ENCODE measurements around the gene SLC24A4. TPM values are rescaled to one million over a fixed set of nuclear protein-coding genes. Genes with fewer than 3 reads are reported as not detected.

SLC24A4 gene
- total and polyA plus RNA-seq, 7 experiments from 2014 or later = 0.10 to 15.3 (median 2.1) TPM; not detected in 4

DNA sequence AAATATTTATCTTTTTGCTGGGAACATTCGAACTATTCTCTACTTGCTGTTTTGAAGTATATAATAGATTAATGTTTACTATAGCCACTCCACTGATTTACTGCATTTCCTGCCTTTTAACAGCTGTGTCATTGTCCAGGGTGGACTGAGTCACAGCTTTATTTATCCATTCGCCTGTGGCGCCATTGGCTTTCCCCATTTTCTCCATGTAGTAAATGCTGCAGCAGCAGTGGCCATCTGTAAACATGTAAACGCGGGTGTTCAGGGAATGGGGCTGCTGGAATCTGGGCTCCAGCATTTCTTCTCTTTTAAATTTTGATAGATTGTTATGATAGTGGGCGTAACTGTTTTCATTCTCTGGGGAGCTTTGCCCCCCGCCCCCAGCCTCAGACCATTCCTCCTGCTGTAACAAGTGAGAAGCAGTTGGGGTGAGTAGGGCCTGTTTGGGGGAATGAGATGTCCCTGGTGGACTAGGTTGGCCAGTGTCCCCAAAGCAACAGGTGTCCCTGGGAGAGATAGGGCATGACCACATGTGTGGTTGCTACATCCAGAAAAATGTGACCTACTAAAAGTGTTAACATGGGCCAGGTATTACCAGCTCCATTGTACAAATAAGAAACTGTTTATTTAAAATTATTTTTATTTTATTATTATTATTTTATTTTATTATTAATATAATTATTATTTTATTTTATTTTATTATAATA, 223.5 kb downstream of the SLC24A4 start:
- Mint-ChIP-seq H3K4me1 (peaks cover 19 to 54% (median 32%) of the 10 kb centered on the region in 7 donors), H3K27me3 (peaks cover 0 to 6% (median 0%) of the 10 kb centered on the region in 5 donors), H3K4me3 (no peak overlapping the region), H3K27ac (peak overlapping the region in 6 of 9 donors; percentile 33 to 92 (median 60)), H3K9me3 (peaks cover 0 to 11% (median 0%) of the 10 kb centered on the region in 11 donors), H3K36me3 (no peaks in the 10 kb centered on the region)
- H3K36me3 ChIP-seq (ENCODE audit: control insufficient read depth in 2 of 3, insufficient read depth in 3 of 3, low read length in 3 of 3) = no peaks in the 10 kb centered on the region
- ChIA-PET POLR2A (interaction anchor here (0.8 to 2.2 kb wide), 3 partner anchors 10 to 106 kb away, joined by 3 to 10 read pairs (median 5); no protein-coding TSS in a partner anchor), CTCF (interaction anchor here (0.6 kb wide), 1 partner anchor 137 kb away, joined by 3 read pairs; no protein-coding TSS in a partner anchor)
- H3K4me1 ChIP-seq (ENCODE audit: control insufficient read depth in 2 of 2, insufficient read depth in 2 of 2, low read length in 2 of 2) = peaks cover 6 to 8% of the 10 kb centered on the region in 2 donors
- no peak for DNase-seq
- intact Hi-C loops (cut with micrococcal nuclease) = loop anchor here in 1 of 2 donors (5.0 kb wide), 2 partner anchors 34 to 41 kb away; partner anchors contain the start of gene RIN3
- H3K27ac ChIP-seq (ENCODE audit: low read depth, low read length) = no peak overlapping the region
- H3K4me3 ChIP-seq (ENCODE audit: low read length) = no peak overlapping the region
- H3K27me3 ChIP-seq (ENCODE audit: control insufficient read depth in 2 of 2, insufficient read depth in 2 of 2, low read length in 2 of 2) = no peaks in the 10 kb centered on the region
- H3K9me3 ChIP-seq (ENCODE audit: control insufficient read depth in 2 of 3, low read length in 3 of 3) = no peaks in the 10 kb centered on the region
- ATAC-seq = no peak

- Mint-ChIP-seq H3K27ac (peak overlapping the region in 3 of 9 donors; percentile 17 to 60 (median 37)), H3K4me1 (peaks cover 16 to 45% (median 30%) of the 10 kb centered on the region in 7 donors), H3K36me3 (no peaks in the 10 kb centered on the region), H3K4me3 (no peak overlapping the region), H3K9me3 (peaks cover 0 to 11% (median 0%) of the 10 kb centered on the region in 11 donors), H3K27me3 (peaks cover 0 to 6% (median 0%) of the 10 kb centered on the region in 5 donors)
- Histone ChIP-seq H3K36me3 (ENCODE audit: control insufficient read depth in 2 of 3, insufficient read depth in 3 of 3, low read length in 3 of 3) (no peaks in the 10 kb centered on the region), H3K27me3 (ENCODE audit: control insufficient read depth in 2 of 2, insufficient read depth in 2 of 2, low read length in 2 of 2) (no peaks in the 10 kb centered on the region), H3K27ac (ENCODE audit: low read depth, low read length) (no peak overlapping the region), H3K4me1 (ENCODE audit: control insufficient read depth in 2 of 2, insufficient read depth in 2 of 2, low read length in 2 of 2) (peaks cover 6 to 19% of the 10 kb centered on the region in 2 donors), H3K9me3 (ENCODE audit: control insufficient read depth in 2 of 3, low read length in 3 of 3) (no peaks in the 10 kb centered on the region), H3K4me3 (ENCODE audit: low read length) (no peak overlapping the region)
- no peak for DNase-seq
- no peak for ATAC-seq
- intact Hi-C loops (cut with micrococcal nuclease) = loop anchor here (2.0 to 5.0 kb wide), 4 partner anchors 37 to 54 kb away; partner anchors contain the start of gene RIN3 (in 1 of the 2)
- ChIA-PET POLR2A (interaction anchor here (1.0 to 3.2 kb wide), 6 partner anchors 10 to 102 kb away, joined by 3 to 11 read pairs (median 4); no protein-coding TSS in a partner anchor), CTCF (interaction anchor here (0.7 to 1.2 kb wide), 3 partner anchors 27 to 132 kb away, joined by 3 to 5 read pairs (median 4); no protein-coding TSS in a partner anchor)
These were observed 226.3 kb downstream of the SLC24A4 start for GRCh38 chr14:92549105-92549858.

GRCh38 chr14:92549859-92550230, 226.9 kb downstream of the SLC24A4 start:
- no peaks in the 10 kb centered on the region for H3K9me3 ChIP-seq (ENCODE audit: control insufficient read depth in 2 of 3, low read length in 3 of 3)
- no peak overlapping the region for H3K4me3 Mint-ChIP-seq
- H3K36me3 ChIP-seq (ENCODE audit: control insufficient read depth in 2 of 3, insufficient read depth in 3 of 3, low read length in 3 of 3) = no peaks in the 10 kb centered on the region
- peaks cover 16 to 41% (median 27%) of the 10 kb centered on the region in 7 donors for H3K4me1 Mint-ChIP-seq
- peaks cover 0 to 6% (median 0%) of the 10 kb centered on the region in 5 donors for H3K27me3 Mint-ChIP-seq
- H3K4me1 ChIP-seq (ENCODE audit: control insufficient read depth in 2 of 2, insufficient read depth in 2 of 2, low read length in 2 of 2) = peaks cover 6 to 19% of the 10 kb centered on the region in 2 donors
- H3K27me3 ChIP-seq (ENCODE audit: control insufficient read depth in 2 of 2, insufficient read depth in 2 of 2, low read length in 2 of 2) = no peaks in the 10 kb centered on the region
- ChIA-PET POLR2A (interaction anchor here (1.0 to 3.2 kb wide), 6 partner anchors 10 to 101 kb away, joined by 3 to 11 read pairs (median 4); no protein-coding TSS in a partner anchor), CTCF (interaction anchor here (0.7 to 1.2 kb wide), 3 partner anchors 27 to 132 kb away, joined by 3 to 5 read pairs (median 4); no protein-coding TSS in a partner anchor)
- ATAC-seq (peak; percentile 37), DNase-seq (no peak)
- intact Hi-C loops (cut with micrococcal nuclease) = loop anchor here (2.0 to 5.0 kb wide), 5 partner anchors 37 to 132 kb away; partner anchors contain the start of gene RIN3 (in 1 of the 2)
- H3K9me3 Mint-ChIP-seq = peaks cover 0 to 11% (median 0%) of the 10 kb centered on the region in 11 donors
- peak overlapping the region in 3 of 9 donors; percentile 3 to 44 (median 37) for H3K27ac Mint-ChIP-seq
- no peaks in the 10 kb centered on the region for H3K36me3 Mint-ChIP-seq
- H3K4me3 ChIP-seq (ENCODE audit: low read length) = no peak overlapping the region
- no peak overlapping the region for H3K27ac ChIP-seq (ENCODE audit: low read depth, low read length)

Other genes with a start within 250 kb of the SLC24A4 start
- gene ATXN3, start 216.6 kb upstream of the SLC24A4 start, total RNA-seq = 10 to 100 TPM; 27.8 to 54.9 (median 36.9) TPM
- 10 to 100 TPM; 15.5 to 15.8 TPM for gene ATXN3, start 216.6 kb upstream of the SLC24A4 start, polyA plus RNA-seq
- gene NDUFB1, start 201.5 kb upstream of the SLC24A4 start, total RNA-seq = 100 to 1,000 TPM in 2 of 5 experiments, 10 to 100 TPM in 3; 55.1 to 107 (median 89.7) TPM
- gene NDUFB1, start 201.5 kb upstream of the SLC24A4 start, polyA plus RNA-seq = 100 to 1,000 TPM; 245 to 418 TPM
- 10 to 100 TPM; 30.2 to 77.4 (median 60.4) TPM for gene CPSF2, start 201.2 kb upstream of the SLC24A4 start, total RNA-seq
- 10 to 100 TPM; 25.2 to 25.5 TPM for gene CPSF2, start 201.2 kb upstream of the SLC24A4 start, polyA plus RNA-seq
- gene RIN3, start 190.6 kb downstream of the SLC24A4 start, total RNA-seq = 100 to 1,000 TPM in 4 of 5 experiments, 10 to 100 TPM in 1; 45.4 to 182 (median 132) TPM
- gene RIN3, start 190.6 kb downstream of the SLC24A4 start, polyA plus RNA-seq = 10 to 100 TPM; 27.2 to 51.2 TPM

All from naive thymus-derived CD4-positive, alpha-beta T cell (primary cell).